Smooth muscle cell (in vitro differentiated cells): Measurements from ENCODE around the gene BZW1. TPM values are rescaled to one million over a fixed set of nuclear protein-coding genes. Genes with fewer than 3 reads are reported as not detected.

Source experiments
- DNase-seq: peaks from one replicate; lab custom pipeline; 2025; ENCODE audit not compliant: unreplicated experiment; lab: John Stamatoyannopoulos, UW
- H2AFZ ChIP-seq: fragments of 200-600 bp; sonication (generic); 2 replicates; pipeline ENCODE4 v1.6.0; 2016; ENCODE audit warnings: antibody characterized with exemption, low read depth, mild to moderate bottlenecking
- H3F3A ChIP-seq: fragments of 200-600 bp; sonication (generic); 2 replicates; pipeline ENCODE4 v1.6.0; 2017; ENCODE audit warnings: antibody characterized with exemption, low read depth
- H3K27ac ChIP-seq: fragments of 200-600 bp; sonication (generic); 2 replicates; pipeline ENCODE4 v1.5.1; 2016; ENCODE audit warnings: low read depth, mild to moderate bottlenecking
- H3K27me3 ChIP-seq: fragments of 200-600 bp; sonication (generic); 2 replicates; pipeline ENCODE4 v1.6.1; 2016; ENCODE audit warnings: low read depth, mild to moderate bottlenecking
- H3K36me3 ChIP-seq: fragments of 200-600 bp; sonication (generic); 2 replicates; pipeline ENCODE4 v1.5.1; 2016; ENCODE audit warnings: low read depth
- H3K4me1 ChIP-seq: fragments of 200-600 bp; sonication (generic); 2 replicates; pipeline ENCODE4 v1.5.1; 2016; ENCODE audit warnings: low read depth
- H3K4me2 ChIP-seq: fragments of 200-600 bp; sonication (generic); 2 replicates; pipeline ENCODE4 v1.6.0; 2016; ENCODE audit warnings: mild to moderate bottlenecking
- H3K4me3 ChIP-seq: fragments of 200-600 bp; sonication (generic); 2 replicates; pipeline ENCODE4 v1.5.1; 2016; ENCODE audit warnings: mild to moderate bottlenecking
- H3K79me2 ChIP-seq: fragments of 200-600 bp; sonication (generic); 2 replicates; pipeline ENCODE4 v1.6.0; 2016; ENCODE audit warnings: low read depth, mild to moderate bottlenecking
- H3K9ac ChIP-seq: fragments of 200-600 bp; sonication (generic); 2 replicates; pipeline ENCODE4 v1.6.0; 2016; ENCODE audit warnings: low read depth
- H3K9me3 ChIP-seq: fragments of 200-600 bp; sonication (generic); replicated peaks from 2 replicates; pipeline ENCODE4 v1.5.1; 2016; ENCODE audit warnings: low read depth
- H4K20me1 ChIP-seq: fragments of 200-600 bp; sonication (generic); 2 replicates; pipeline ENCODE4 v1.6.0; 2016; ENCODE audit warnings: low read depth
- WGBS: methylation state at CpG from one replicate; pipeline ENCODE4 v1.1.7; 2016; ENCODE audit warnings: low lambda C conversion rate; 5-methylcytosine and 5-hydroxymethylcytosine counted together
- polyA plus RNA-seq: library from polyadenylated mRNA; unstranded; fragments of >200 nt; fragmentation: Nextera tagmentation; extraction: Ambion mirVana; gene quantifications from 2 replicates; pipeline ENCODE4 v1.2.1, GENCODE V29; 2016
- total RNA-seq: library from RNA; depleted of rRNA; stranded (reverse); fragments of >200 nt; gene quantifications from 2 replicates; pipeline ENCODE4 v1.2.3, GENCODE V29; 2014
- TF ChIP-seq, protein P1 (sequence below): fragments of 200-600 bp; sonication (generic); IDR thresholded peaks from 2 replicates; pipeline ENCODE4 v1.5.1; 2017; ENCODE audit warnings: borderline replicate concordance, mild to moderate bottlenecking, antibody characterized with exemption; ENCODE audit not compliant: insufficient read depth, poor library complexity, severe bottlenecking

BZW1 gene
- total and polyA plus RNA-seq, 2 experiments from 2014 or later = 212 to 364 TPM

- Histone ChIP-seq H3K4me1 (peaks cover 7% of the 10 kb centered on the region), H3K36me3 (no peaks in the 10 kb centered on the region), H3F3A (no peaks in the 10 kb centered on the region), H3K27ac (no peak overlapping the region), H4K20me1 (no peaks in the 10 kb centered on the region), H2AFZ (no peak overlapping the region), H3K4me3 (no peak overlapping the region), H3K4me2 (no peak overlapping the region), H3K79me2 (no peaks in the 10 kb centered on the region), H3K9ac (no peak overlapping the region), H3K27me3 (no peaks in the 10 kb centered on the region), H3K9me3 (no peaks in the 10 kb centered on the region)
- WGBS = 82% methylated on average over 4 of the region's 4 CpGs
- DNase-seq = no peak
- TF ChIP-seq, protein P1, sequence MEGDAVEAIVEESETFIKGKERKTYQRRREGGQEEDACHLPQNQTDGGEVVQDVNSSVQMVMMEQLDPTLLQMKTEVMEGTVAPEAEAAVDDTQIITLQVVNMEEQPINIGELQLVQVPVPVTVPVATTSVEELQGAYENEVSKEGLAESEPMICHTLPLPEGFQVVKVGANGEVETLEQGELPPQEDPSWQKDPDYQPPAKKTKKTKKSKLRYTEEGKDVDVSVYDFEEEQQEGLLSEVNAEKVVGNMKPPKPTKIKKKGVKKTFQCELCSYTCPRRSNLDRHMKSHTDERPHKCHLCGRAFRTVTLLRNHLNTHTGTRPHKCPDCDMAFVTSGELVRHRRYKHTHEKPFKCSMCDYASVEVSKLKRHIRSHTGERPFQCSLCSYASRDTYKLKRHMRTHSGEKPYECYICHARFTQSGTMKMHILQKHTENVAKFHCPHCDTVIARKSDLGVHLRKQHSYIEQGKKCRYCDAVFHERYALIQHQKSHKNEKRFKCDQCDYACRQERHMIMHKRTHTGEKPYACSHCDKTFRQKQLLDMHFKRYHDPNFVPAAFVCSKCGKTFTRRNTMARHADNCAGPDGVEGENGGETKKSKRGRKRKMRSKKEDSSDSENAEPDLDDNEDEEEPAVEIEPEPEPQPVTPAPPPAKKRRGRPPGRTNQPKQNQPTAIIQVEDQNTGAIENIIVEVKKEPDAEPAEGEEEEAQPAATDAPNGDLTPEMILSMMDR = no peak
These were observed 29.5 kb upstream of the BZW1 start for GRCh38 chr2:200782251-200782650.

DNA sequence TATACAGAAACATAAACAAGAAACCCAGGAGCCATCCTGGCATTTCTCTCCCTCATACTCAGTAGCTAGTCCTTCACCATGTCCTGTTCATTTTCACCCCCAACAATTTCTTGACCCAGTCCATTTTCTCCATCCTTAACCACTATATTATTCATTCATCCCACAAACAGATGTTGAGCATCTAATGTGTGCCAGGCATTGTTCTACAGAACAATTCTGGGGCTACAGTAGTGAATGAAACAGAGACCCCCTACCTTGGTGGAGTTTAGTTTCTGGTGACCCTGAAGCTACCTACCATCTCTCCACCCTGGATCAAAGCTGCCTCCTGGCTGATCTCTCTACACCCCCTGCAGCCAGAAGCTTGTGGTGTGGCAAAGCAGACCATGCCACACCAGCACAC, 27.5 kb upstream of the BZW1 start:
- Histone ChIP-seq H3K4me2 (no peak overlapping the region), H3K36me3 (no peaks in the 10 kb centered on the region), H3K9me3 (no peaks in the 10 kb centered on the region), H3K4me3 (no peak overlapping the region), H3K27ac (no peak overlapping the region), H3F3A (peaks cover 4% of the 10 kb centered on the region), H3K9ac (no peak overlapping the region), H2AFZ (no peak overlapping the region), H3K79me2 (no peaks in the 10 kb centered on the region), H3K4me1 (peaks cover 12% of the 10 kb centered on the region), H4K20me1 (no peaks in the 10 kb centered on the region), H3K27me3 (no peaks in the 10 kb centered on the region)
- TF ChIP-seq, protein P1 = no peak
- no peak for DNase-seq

DNA sequence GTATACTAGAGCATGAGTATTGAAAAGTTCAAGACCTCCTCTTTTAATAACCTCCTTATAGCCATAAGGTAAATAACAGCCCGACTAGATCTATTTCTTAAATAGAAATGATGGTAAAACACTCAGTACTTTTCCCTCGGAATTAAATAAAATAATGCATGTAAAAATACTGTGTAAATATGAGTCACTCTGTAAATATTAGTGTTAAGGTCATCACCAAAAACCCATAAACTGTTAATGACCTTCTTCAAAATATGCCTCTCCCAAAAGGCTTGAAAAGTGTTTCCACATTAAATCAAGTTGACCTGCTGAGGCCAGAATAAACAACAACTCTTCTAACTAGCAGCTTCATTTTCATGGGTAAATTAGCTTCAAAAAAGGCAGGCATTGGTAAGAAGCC, 25.3 kb upstream of the BZW1 start:
- Histone ChIP-seq H3K36me3 (no peaks in the 10 kb centered on the region), H3K9me3 (no peaks in the 10 kb centered on the region), H3K27me3 (no peaks in the 10 kb centered on the region), H3K9ac (peak overlapping the region; percentile 3), H4K20me1 (no peaks in the 10 kb centered on the region), H3K4me3 (no peak overlapping the region), H2AFZ (no peak overlapping the region), H3K79me2 (no peaks in the 10 kb centered on the region), H3K4me2 (peak overlapping the region; percentile 51), H3K27ac (peak overlapping the region; percentile 89), H3F3A (peaks cover 4% of the 10 kb centered on the region), H3K4me1 (peaks cover 12% of the 10 kb centered on the region)
- DNase-seq = no peak
- TF ChIP-seq, protein P1 = no peak
- WGBS = 44% methylated on average over 2 of the region's 2 CpGs

- no peaks in the 10 kb centered on the region for H3K9me3 ChIP-seq
- no peak for DNase-seq
- H3K79me2 ChIP-seq = no peaks in the 10 kb centered on the region
- 52% methylated on average over 3 of the region's 3 CpGs for WGBS
- H3F3A ChIP-seq = peaks cover 4% of the 10 kb centered on the region
- no peaks in the 10 kb centered on the region for H3K27me3 ChIP-seq
- peak overlapping the region; percentile 59 for H3K9ac ChIP-seq
- TF ChIP-seq, protein P1 = no peak
- no peaks in the 10 kb centered on the region for H3K36me3 ChIP-seq
- H2AFZ ChIP-seq = no peak overlapping the region
- H3K4me2 ChIP-seq = peak overlapping the region; percentile 51
- no peak overlapping the region for H3K4me3 ChIP-seq
- no peaks in the 10 kb centered on the region for H4K20me1 ChIP-seq
- H3K27ac ChIP-seq = peak overlapping the region; percentile 89
- peaks cover 12% of the 10 kb centered on the region for H3K4me1 ChIP-seq
These were observed 24.9 kb upstream of the BZW1 start for GRCh38 chr2:200786826-200787225.
